ENCODE data around the gene HOXA13. TPM values are rescaled to one million over a fixed set of nuclear protein-coding genes. Genes with fewer than 3 reads are reported as not detected.

The HOXA13 gene
- total and polyA plus RNA-seq, 10 of the 15 experiments (the other 5 are each of a cell fraction or from before 2014, with no cell fraction given) = not detected

GRCh38 chr7:27176962-27177794 is 22.7 kb downstream of the HOXA13 start:
- no peaks in the 10 kb centered on the region; the same call in 2 of the 3 replicates for H3K9me3 ChIP-seq (replicated peaks; ENCODE audit: control insufficient read depth, insufficient read depth, low read length)
- BruUV-seq (replicated peaks) = no TSS peak
- POLR2A ChIA-PET = no interaction called here
- TF ChIP-seq EZH2 (IDR thresholded peaks at IDR 0.05; ENCODE audit: borderline replicate concordance, control insufficient read depth, low read depth, low read length) = no peak
- TF ChIP-seq RCOR1 (conservative IDR thresholded peaks at IDR 0.05; ENCODE audit: low read depth, low read length) = no peak
- no peak for TF ChIP-seq RB1 (IDR thresholded peaks at IDR 0.05; ENCODE audit: borderline replicate concordance)
- no peak for TF ChIP-seq ZBTB11 (CRISPR knock-in tag; IDR thresholded peaks at IDR 0.05)
- TF ChIP-seq MTA3 (IDR thresholded peaks at IDR 0.05; ENCODE audit: borderline replicate concordance, low read length) = no peak
- TF ChIP-seq ZNF592 (IDR thresholded peaks at IDR 0.05) = no peak
- TF ChIP-seq ZNF24 (IDR thresholded peaks at IDR 0.05) = no peak
- no peak for TF ChIP-seq SREBF1 (IDR thresholded peaks at IDR 0.05; ENCODE audit: low read length)
- TF ChIP-seq RELA (IDR thresholded peaks at IDR 0.05; ENCODE audit: borderline replicate concordance, partially characterized antibody) = no peak
- TF ChIP-seq SMAD1 (IDR thresholded peaks at IDR 0.05; ENCODE audit: low read depth, partially characterized antibody) = no peak
- no peak for TF ChIP-seq RFX5 (IDR thresholded peaks at IDR 0.05; ENCODE audit: low read depth, low read length)
- TF ChIP-seq MEF2A (IDR thresholded peaks at IDR 0.05; ENCODE audit: insufficient read depth, low read depth, low read length) = no peak
- no peak for TF ChIP-seq BCL3 (IDR thresholded peaks at IDR 0.05; ENCODE audit: borderline replicate concordance, insufficient read depth, low read depth, low read length, poor library complexity, severe bottlenecking)
- TF ChIP-seq SUPT20H (IDR thresholded peaks at IDR 0.05; ENCODE audit: borderline replicate concordance, control insufficient read depth, low read depth, low read length) = no peak

More at GRCh38 chr7:27176962-27177794, 22.7 kb downstream of the HOXA13 start:
- Histone ChIP-seq H3K79me2 (ENCODE audit: control insufficient read depth, insufficient read depth, low read length) (no peaks in the 10 kb centered on the region), H3K9ac (ENCODE audit: control insufficient read depth, insufficient read depth, low read length) (no peak overlapping the region), H2AFZ (ENCODE audit: control insufficient read depth, low read depth, low read length) (no peak overlapping the region), H3K4me2 (ENCODE audit: control insufficient read depth, insufficient read depth) (no peak overlapping the region), H3K4me1 (ENCODE audit: control insufficient read depth, insufficient read depth, low read length) (no peaks in the 10 kb centered on the region), H3K27me3 (replicated peaks in 1 of 2; ENCODE audit: control insufficient read depth in 2 of 2, insufficient read depth in 2 of 2, low read length in 1 of 2) (peaks cover 15 to 21% of the 10 kb centered on the region in 2 experiments), H3K27ac (ENCODE audit: control insufficient read depth, insufficient read depth) (no peak overlapping the region), H4K20me1 (ENCODE audit: control insufficient read depth, insufficient read depth) (no peaks in the 10 kb centered on the region), H3K36me3 (ENCODE audit: control insufficient read depth in 2 of 2, insufficient read depth in 2 of 2, low read length in 1 of 2) (no peaks in the 10 kb centered on the region), H3K4me3 (no peak overlapping the region)
- no peak for FAIRE-seq
- ChIA-PET CTCF (interaction anchor here (0.6 to 1.1 kb wide), 2 partner anchors 363 to 599 kb away, joined by 3 to 6 read pairs; no protein-coding TSS in a partner anchor), SMC1A (ENCODE audit: uncharacterized antibody, unreplicated experiment) (no interaction called here), RAD21 (ENCODE audit: unreplicated experiment) (no interaction called here)
- DNase-seq (ENCODE audit: low read depth, low spot score) = no peak
- in situ Hi-C loops (cut with MboI) = no loop called here
- intact Hi-C loops (cut with micrococcal nuclease; ENCODE audit: unreplicated experiment) = no loop called here
- ATAC-seq = no peak
- WGBS (ENCODE audit: insufficient coverage, insufficient replicate concordance, low lambda C conversion rate, missing lambda C conversion rate) = 48% methylated on average over 22 of the region's 22 CpGs
